ENCODE results near the gene NCF4. TPM values are rescaled to one million over a fixed set of nuclear protein-coding genes. Genes with fewer than 3 reads are reported as not detected.

NCF4 gene
- total RNA-seq, 2 experiments from 2014 or later = 59.9 to 60.1 TPM

- ChIA-PET CTCF (no interaction called here), POLR2A (interaction anchor here (0.9 kb wide), 1 partner anchor 10 kb away, joined by 6 read pairs; the partner anchor contains the start of gene NCF4)
- Mint-ChIP-seq H3K36me3 (ENCODE audit: low read depth) (peaks cover 4% of the 10 kb centered on the region), H3K4me3 (no peak overlapping the region), H3K9me3 (no peaks in the 10 kb centered on the region), H3K4me1 (peaks cover 17% of the 10 kb centered on the region), H3K27ac (no peak overlapping the region), H3K27me3 (peaks cover 24% of the 10 kb centered on the region)
- DNase-seq = no peak
Observed at GRCh38 chr22:36850056-36850455, 10.8 kb upstream of the NCF4 start.

- peaks cover 4% of the 10 kb centered on the region for H3K36me3 Mint-ChIP-seq (ENCODE audit: low read depth)
- POLR2A ChIA-PET = interaction anchor here (0.9 kb wide), 1 partner anchor 10 kb away, joined by 6 read pairs; the partner anchor contains the start of gene NCF4
Observed at GRCh38 chr22:36850682-36851081, 10.1 kb upstream of the NCF4 start.

GRCh38 chr22:36852056-36852973 is 8.5 kb upstream of the NCF4 start:
- H3K27ac Mint-ChIP-seq = peak overlapping the region; percentile 71
- DNase-seq = no peak
- H3K4me3 Mint-ChIP-seq = no peak overlapping the region
- ChIA-PET POLR2A (interaction anchor here (1.5 kb wide), 1 partner anchor 9 kb away, joined by 3 read pairs; no protein-coding TSS in a partner anchor), CTCF (interaction anchor here (0.7 to 2.9 kb wide), 11 partner anchors 9 to 346 kb away, joined by 3 to 30 read pairs (median 4); no protein-coding TSS in a partner anchor)
- H3K9me3 Mint-ChIP-seq = no peaks in the 10 kb centered on the region
- H3K36me3 Mint-ChIP-seq (ENCODE audit: low read depth) = peaks cover 4% of the 10 kb centered on the region
- peaks cover 28% of the 10 kb centered on the region for H3K4me1 Mint-ChIP-seq
- peaks cover 14% of the 10 kb centered on the region for H3K27me3 Mint-ChIP-seq

More at GRCh38 chr22:36850682-36851081, 10.1 kb upstream of the NCF4 start:
- peaks cover 18% of the 10 kb centered on the region for H3K4me1 Mint-ChIP-seq
- no peak overlapping the region for H3K4me3 Mint-ChIP-seq
- CTCF ChIA-PET = no interaction called here
- peaks cover 20% of the 10 kb centered on the region for H3K27me3 Mint-ChIP-seq
- no peaks in the 10 kb centered on the region for H3K9me3 Mint-ChIP-seq
- no peak overlapping the region for H3K27ac Mint-ChIP-seq
- no peak for DNase-seq

- ChIA-PET POLR2A (interaction anchor here (1.5 kb wide), 1 partner anchor 8 kb away, joined by 3 read pairs; no protein-coding TSS in a partner anchor), CTCF (interaction anchor here (0.7 to 2.9 kb wide), 17 partner anchors 8 to 307 kb away, joined by 3 to 30 read pairs (median 4); partner anchors contain the start of gene IFT27)
- DNase-seq = peak; percentile 92
- Mint-ChIP-seq H3K4me1 (peaks cover 36% of the 10 kb centered on the region), H3K36me3 (ENCODE audit: low read depth) (peaks cover 4% of the 10 kb centered on the region), H3K27me3 (peaks cover 14% of the 10 kb centered on the region), H3K9me3 (no peaks in the 10 kb centered on the region), H3K27ac (peak overlapping the region; percentile 71), H3K4me3 (peak overlapping the region; percentile 22)
Observed at GRCh38 chr22:36853407-36854099, 7.3 kb upstream of the NCF4 start.

- H3K4me3 Mint-ChIP-seq = no peak overlapping the region
- POLR2A ChIA-PET = interaction anchor here (1.4 to 1.9 kb wide), 2 partner anchors 18 to 309 kb away, joined by 3 to 5 read pairs; no protein-coding TSS in a partner anchor
Observed at GRCh38 chr22:36855478-36855877, 5.3 kb upstream of the NCF4 start.

GRCh38 chr22:36856121-36856791 is 4.5 kb upstream of the NCF4 start:
- H3K27ac Mint-ChIP-seq = peak overlapping the region; percentile 55

More at GRCh38 chr22:36855478-36855877, 5.3 kb upstream of the NCF4 start:
- H3K27ac Mint-ChIP-seq = no peak overlapping the region
- H3K36me3 Mint-ChIP-seq (ENCODE audit: low read depth) = peaks cover 9% of the 10 kb centered on the region
- peaks cover 55% of the 10 kb centered on the region for H3K4me1 Mint-ChIP-seq
- peaks cover 3% of the 10 kb centered on the region for H3K27me3 Mint-ChIP-seq
- H3K9me3 Mint-ChIP-seq = no peaks in the 10 kb centered on the region
- DNase-seq = no peak
- CTCF ChIA-PET = interaction anchor here (0.5 to 4.1 kb wide), 27 partner anchors 8 to 342 kb away, joined by 3 to 80 read pairs (median 4); partner anchors contain the start of genes IFT27 and TST

GRCh38 chr22:36856792-36857135 is 4.0 kb upstream of the NCF4 start:
- H3K36me3 Mint-ChIP-seq (ENCODE audit: low read depth) = peaks cover 13% of the 10 kb centered on the region
- no peaks in the 10 kb centered on the region for H3K9me3 Mint-ChIP-seq
- peaks cover 67% of the 10 kb centered on the region for H3K4me1 Mint-ChIP-seq
- no peak overlapping the region for H3K4me3 Mint-ChIP-seq
- ChIA-PET CTCF (interaction anchor here (0.6 to 4.1 kb wide), 32 partner anchors 9 to 455 kb away, joined by 3 to 80 read pairs (median 5); partner anchors contain the start of gene IFT27), POLR2A (interaction anchor here (0.7 to 1.9 kb wide), 4 partner anchors 17 to 121 kb away, joined by 3 to 9 read pairs (median 4); no protein-coding TSS in a partner anchor)
- no peak for DNase-seq
- H3K27ac Mint-ChIP-seq = no peak overlapping the region
- no peaks in the 10 kb centered on the region for H3K27me3 Mint-ChIP-seq

More at GRCh38 chr22:36856121-36856791, 4.5 kb upstream of the NCF4 start:
- H3K9me3 Mint-ChIP-seq = no peaks in the 10 kb centered on the region
- CTCF ChIA-PET = interaction anchor here (0.5 to 4.1 kb wide), 49 partner anchors 9 to 851 kb away, joined by 3 to 80 read pairs (median 4); partner anchors contain the start of genes IFT27 and TST
- POLR2A ChIA-PET = interaction anchor here (0.7 to 1.9 kb wide), 5 partner anchors 18 to 309 kb away, joined by 3 to 9 read pairs (median 4); no protein-coding TSS in a partner anchor
- H3K27me3 Mint-ChIP-seq = no peaks in the 10 kb centered on the region
- H3K36me3 Mint-ChIP-seq (ENCODE audit: low read depth) = peaks cover 13% of the 10 kb centered on the region
- H3K4me1 Mint-ChIP-seq = peaks cover 62% of the 10 kb centered on the region
- peak; percentile 94 for DNase-seq
- H3K4me3 Mint-ChIP-seq = peak overlapping the region; percentile 44

- H3K27ac Mint-ChIP-seq = no peak overlapping the region
- H3K4me3 Mint-ChIP-seq = no peak overlapping the region
- no peak for DNase-seq
- CTCF ChIA-PET = interaction anchor here (0.7 to 4.6 kb wide), 7 partner anchors 16 to 335 kb away, joined by 3 to 80 read pairs (median 16); partner anchors contain the start of gene IFT27
- peaks cover 16% of the 10 kb centered on the region for H3K36me3 Mint-ChIP-seq (ENCODE audit: low read depth)
- H3K27me3 Mint-ChIP-seq = no peaks in the 10 kb centered on the region
- POLR2A ChIA-PET = interaction anchor here (1.3 kb wide), 1 partner anchor 82 kb away, joined by 3 read pairs; the partner anchor contains the start of gene IFT27
- H3K9me3 Mint-ChIP-seq = no peaks in the 10 kb centered on the region
- H3K4me1 Mint-ChIP-seq = peaks cover 72% of the 10 kb centered on the region
Observed at GRCh38 chr22:36858156-36858555, 2.6 kb upstream of the NCF4 start.

GRCh38 chr22:36858966-36859365 is 1.8 kb upstream of the NCF4 start:
- Mint-ChIP-seq H3K4me1 (peaks cover 68% of the 10 kb centered on the region), H3K9me3 (no peaks in the 10 kb centered on the region)

GRCh38 chr22:36860017-36860416 is 789 bp upstream of the NCF4 start:
- H3K9me3 Mint-ChIP-seq = no peaks in the 10 kb centered on the region
- peak overlapping the region; percentile 73 for H3K4me3 Mint-ChIP-seq
- no peaks in the 10 kb centered on the region for H3K27me3 Mint-ChIP-seq
- ChIA-PET CTCF (interaction anchor here (1.2 to 4.6 kb wide), 8 partner anchors 11 to 340 kb away, joined by 3 to 36 read pairs (median 10); partner anchors contain the start of gene IFT27), POLR2A (interaction anchor here (1.0 to 3.8 kb wide), 9 partner anchors 10 to 383 kb away, joined by 3 to 29 read pairs (median 6); partner anchors contain the start of gene IFT27)
- no peak for DNase-seq
- H3K4me1 Mint-ChIP-seq = peaks cover 72% of the 10 kb centered on the region
- H3K36me3 Mint-ChIP-seq (ENCODE audit: low read depth) = peaks cover 24% of the 10 kb centered on the region
- H3K27ac Mint-ChIP-seq = peak overlapping the region; percentile 98

More at GRCh38 chr22:36858966-36859365, 1.8 kb upstream of the NCF4 start:
- ChIA-PET POLR2A (interaction anchor here (3.8 kb wide), 1 partner anchor 15 kb away, joined by 29 read pairs; no protein-coding TSS in a partner anchor), CTCF (interaction anchor here (1.2 to 4.6 kb wide), 8 partner anchors 15 to 341 kb away, joined by 3 to 36 read pairs (median 10); partner anchors contain the start of gene IFT27)
- Mint-ChIP-seq H3K4me3 (no peak overlapping the region), H3K27ac (peak overlapping the region; percentile 47), H3K27me3 (no peaks in the 10 kb centered on the region), H3K36me3 (ENCODE audit: low read depth) (peaks cover 14% of the 10 kb centered on the region)
- DNase-seq = no peak

- peak overlapping the region; percentile 98 for H3K27ac Mint-ChIP-seq
- peak overlapping the region; percentile 73 for H3K4me3 Mint-ChIP-seq
- H3K4me1 Mint-ChIP-seq = peaks cover 77% of the 10 kb centered on the region
- ChIA-PET POLR2A (interaction anchor here (0.6 to 3.8 kb wide), 19 partner anchors 10 to 449 kb away, joined by 3 to 29 read pairs (median 5); partner anchors contain the start of genes EIF3D and IFT27), CTCF (interaction anchor here (1.1 to 4.6 kb wide), 8 partner anchors 11 to 185 kb away, joined by 3 to 36 read pairs (median 8); partner anchors contain the start of gene IFT27)
- peaks cover 28% of the 10 kb centered on the region for H3K36me3 Mint-ChIP-seq (ENCODE audit: low read depth)
- H3K9me3 Mint-ChIP-seq = no peaks in the 10 kb centered on the region
- no peaks in the 10 kb centered on the region for H3K27me3 Mint-ChIP-seq
- DNase-seq = no peak
Observed at GRCh38 chr22:36860438-36860820, 377 bp upstream of the NCF4 start.

Measured in activated CD4-positive, alpha-beta memory T cell treated with anti-CD3 and anti-CD28 coated beads, Interleukin-2, amount 10 ng/mL, durations not matched to agents 7 days and 5 days (primary cell).